ENCODE results near the gene DDX54.

DNA sequence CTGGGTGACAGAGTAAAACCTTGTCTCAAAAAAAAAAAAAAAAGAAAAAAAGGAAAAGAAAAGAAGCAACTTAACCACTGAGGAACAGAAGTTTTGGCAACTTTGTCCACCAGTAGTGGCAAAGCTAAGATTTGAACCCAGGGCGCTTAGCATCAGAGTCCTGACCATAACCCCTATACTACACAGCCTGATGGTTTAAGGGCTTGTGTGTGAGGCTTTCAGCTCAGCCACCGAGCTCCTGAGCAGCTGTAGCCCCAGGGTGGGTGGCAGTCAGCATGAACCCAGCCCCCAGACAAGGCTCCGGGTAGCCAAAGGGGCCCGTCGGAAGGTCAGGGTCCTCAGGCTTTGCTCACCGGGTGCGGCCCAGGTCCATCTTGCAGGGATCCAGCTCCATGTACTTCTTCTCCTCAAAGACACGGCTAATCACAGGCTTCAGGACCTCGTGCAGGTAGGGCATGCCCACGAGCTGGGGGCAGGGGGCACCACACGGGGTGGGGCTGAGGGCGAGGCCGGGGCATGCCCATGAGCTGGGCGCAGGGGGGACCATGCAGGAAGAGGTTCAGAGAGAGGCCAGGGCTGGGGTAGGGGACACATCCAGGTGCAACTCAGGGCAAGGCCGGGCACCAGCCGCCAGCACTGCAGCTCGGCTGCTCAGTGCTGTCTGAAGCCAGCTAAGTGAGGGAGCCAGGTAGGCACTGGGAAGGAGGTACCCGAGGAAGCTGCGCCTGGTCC is 70.7 kb downstream of the DDX54 start:
- TF ChIP-seq POLR2A (IDR thresholded peaks at IDR 0.05): no peak
- TF ChIP-seq CTCF (IDR thresholded peaks at IDR 0.05): no peak

Measured in adrenal gland (tissue), 5 donors.